ENCODE measurements around the gene ZFP14. TPM values are rescaled to one million over a fixed set of nuclear protein-coding genes. Genes with fewer than 3 reads are reported as not detected.
"Not testable (repeated sequence)": the region's sequence is repeated elsewhere in the genome, so short reads cannot be mapped to it uniquely, and the experiment has no call there.

ZFP14 gene
- total and polyA plus RNA-seq, 4 donors, result 0.43 to 5.1 (median 3.4) TPM

DNA sequence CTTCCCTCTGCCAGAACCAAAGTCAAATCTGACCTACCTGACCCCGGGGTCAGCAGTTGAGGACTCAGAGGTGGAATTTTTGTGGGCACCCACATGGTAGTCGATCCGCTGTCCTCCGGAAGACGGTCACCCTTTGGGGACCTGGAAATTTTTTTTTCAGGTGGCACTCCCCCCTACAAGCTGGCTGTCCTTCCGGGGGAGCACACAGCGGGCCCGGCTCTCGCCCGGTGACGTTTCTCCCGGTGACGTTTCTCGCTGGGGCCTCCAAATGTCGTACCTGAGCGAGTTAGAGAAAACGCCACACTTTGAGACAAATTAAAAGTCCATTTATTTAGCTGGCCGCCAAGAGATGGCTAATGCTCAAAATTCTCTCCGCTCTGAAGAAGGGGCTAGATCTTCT is 48.8 kb downstream of the ZFP14 start:
- 78% methylated on average over 19 of the region's 19 CpGs for whole genome bisulfite sequencing
- H3K27ac ChIP-seq (ENCODE audit: low read depth in 1 of 2, low read length in 2 of 2), result no peak overlapping the region
- no peaks in the 10 kb centered on the region for H3K4me1 ChIP-seq (ENCODE audit: control insufficient read depth in 4 of 4, insufficient read depth in 4 of 4, low read length in 3 of 4)
- TF ChIP-seq, protein P1, sequence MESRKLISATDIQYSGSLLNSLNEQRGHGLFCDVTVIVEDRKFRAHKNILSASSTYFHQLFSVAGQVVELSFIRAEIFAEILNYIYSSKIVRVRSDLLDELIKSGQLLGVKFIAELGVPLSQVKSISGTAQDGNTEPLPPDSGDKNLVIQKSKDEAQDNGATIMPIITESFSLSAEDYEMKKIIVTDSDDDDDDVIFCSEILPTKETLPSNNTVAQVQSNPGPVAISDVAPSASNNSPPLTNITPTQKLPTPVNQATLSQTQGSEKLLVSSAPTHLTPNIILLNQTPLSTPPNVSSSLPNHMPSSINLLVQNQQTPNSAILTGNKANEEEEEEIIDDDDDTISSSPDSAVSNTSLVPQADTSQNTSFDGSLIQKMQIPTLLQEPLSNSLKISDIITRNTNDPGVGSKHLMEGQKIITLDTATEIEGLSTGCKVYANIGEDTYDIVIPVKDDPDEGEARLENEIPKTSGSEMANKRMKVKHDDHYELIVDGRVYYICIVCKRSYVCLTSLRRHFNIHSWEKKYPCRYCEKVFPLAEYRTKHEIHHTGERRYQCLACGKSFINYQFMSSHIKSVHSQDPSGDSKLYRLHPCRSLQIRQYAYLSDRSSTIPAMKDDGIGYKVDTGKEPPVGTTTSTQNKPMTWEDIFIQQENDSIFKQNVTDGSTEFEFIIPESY (IDR thresholded peaks at IDR 0.05), result no peak
- TF ChIP-seq JUND (IDR thresholded peaks at IDR 0.05) (no peak), NR2F2 (IDR thresholded peaks at IDR 0.05) (no peak), GABPA (IDR thresholded peaks at IDR 0.05 in 1 of 2, conservative IDR thresholded peaks at IDR 0.05 in 1 of 2) (no peak), HNF4G (IDR thresholded peaks at IDR 0.05) (no peak)
- TF ChIP-seq, protein P2, sequence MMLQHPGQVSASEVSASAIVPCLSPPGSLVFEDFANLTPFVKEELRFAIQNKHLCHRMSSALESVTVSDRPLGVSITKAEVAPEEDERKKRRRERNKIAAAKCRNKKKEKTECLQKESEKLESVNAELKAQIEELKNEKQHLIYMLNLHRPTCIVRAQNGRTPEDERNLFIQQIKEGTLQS (IDR thresholded peaks at IDR 0.05), result no peak
- peaks cover 0 to 3% (median under 1%) of the 10 kb centered on the region in 4 donors for H3K36me3 ChIP-seq (ENCODE audit: control insufficient read depth in 4 of 4, insufficient read depth in 3 of 4, low read depth in 1 of 4, low read length in 3 of 4)
- peaks cover 11 to 58% (median 38%) of the 10 kb centered on the region in 4 donors for H3K9me3 ChIP-seq (ENCODE audit: control insufficient read depth in 4 of 4, low read length in 3 of 4)
- no peak overlapping the region for H3K4me3 ChIP-seq (ENCODE audit: low read depth in 1 of 3, low read length in 3 of 3)
- no peak overlapping the region for H3K9ac ChIP-seq (ENCODE audit: low read depth in 1 of 2, low read length in 2 of 2)
- DNase-seq (ENCODE audit: low spot score), result no peak
- H3K27me3 ChIP-seq (ENCODE audit: control insufficient read depth in 4 of 4, insufficient read depth in 4 of 4, low read length in 3 of 4), result no peaks in the 10 kb centered on the region

- peaks cover 11 to 52% (median 35%) of the 10 kb centered on the region in 4 donors for H3K9me3 ChIP-seq (ENCODE audit: control insufficient read depth in 4 of 4, low read length in 3 of 4)
- not testable (repeated sequence) for H3K9ac ChIP-seq (ENCODE audit: low read depth in 1 of 2, low read length in 2 of 2); H3K4me3 ChIP-seq (ENCODE audit: low read depth in 1 of 3, low read length in 3 of 3); H3K27ac ChIP-seq (ENCODE audit: low read depth in 1 of 2, low read length in 2 of 2); H3K27me3 ChIP-seq (ENCODE audit: control insufficient read depth in 4 of 4, insufficient read depth in 4 of 4, low read length in 3 of 4); H3K36me3 ChIP-seq (ENCODE audit: control insufficient read depth in 4 of 4, insufficient read depth in 3 of 4, low read depth in 1 of 4, low read length in 3 of 4); H3K4me1 ChIP-seq (ENCODE audit: control insufficient read depth in 4 of 4, insufficient read depth in 4 of 4, low read length in 3 of 4); DNase-seq (ENCODE audit: low spot score)
- 93% methylated on average over 16 of the region's 16 CpGs for WGBS
Measured at GRCh38 chr19:36329534-36329933, 49.5 kb downstream of the ZFP14 start.

GRCh38 chr19:36326649-36327048 is 52.4 kb downstream of the ZFP14 start:
- not testable (repeated sequence) for H3K9ac ChIP-seq (ENCODE audit: low read depth in 1 of 2, low read length in 2 of 2); DNase-seq (ENCODE audit: low spot score); H3K27ac ChIP-seq (ENCODE audit: low read depth in 1 of 2, low read length in 2 of 2); H3K27me3 ChIP-seq (ENCODE audit: control insufficient read depth in 4 of 4, insufficient read depth in 4 of 4, low read length in 3 of 4); H3K36me3 ChIP-seq (ENCODE audit: control insufficient read depth in 4 of 4, insufficient read depth in 3 of 4, low read depth in 1 of 4, low read length in 3 of 4); H3K4me1 ChIP-seq (ENCODE audit: control insufficient read depth in 4 of 4, insufficient read depth in 4 of 4, low read length in 3 of 4)
- Histone ChIP-seq H3K4me3 (ENCODE audit: low read depth in 1 of 3, low read length in 3 of 3) (peak overlapping the region in 2 of 3 donors; percentile 12 to 37), H3K9me3 (ENCODE audit: control insufficient read depth in 4 of 4, low read length in 3 of 4) (peaks cover 6 to 48% (median 26%) of the 10 kb centered on the region in 4 donors)
- 88% methylated on average over 10 of the region's 10 CpGs for WGBS

DNA sequence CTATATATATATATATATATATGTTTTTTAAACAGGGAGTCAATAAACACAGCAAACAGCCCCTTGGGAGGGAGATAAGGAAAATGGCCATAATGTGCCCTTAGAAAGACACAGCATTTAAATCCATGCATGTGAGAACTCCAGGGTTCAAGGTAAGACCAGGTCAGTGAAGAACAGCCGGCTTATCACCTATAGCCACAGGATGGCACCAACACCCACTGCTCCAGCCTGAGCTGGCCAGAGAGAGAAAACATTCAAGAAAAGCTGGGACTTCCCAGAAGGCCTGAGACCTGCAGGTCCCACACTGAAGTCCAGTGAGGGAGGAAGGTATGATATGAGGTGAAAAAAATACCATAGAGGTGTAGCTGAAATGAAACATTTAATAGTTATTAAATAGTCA is 63.8 kb downstream of the ZFP14 start:
- no CpG with 5 or more reads among the region's 1 CpG for WGBS
- TF ChIP-seq RAD21 (IDR thresholded peaks at IDR 0.05), result peak in 1 of 2 donors; percentile 34
- H3K27ac ChIP-seq (ENCODE audit: low read depth in 1 of 2, low read length in 2 of 2); H3K4me3 ChIP-seq (ENCODE audit: low read depth in 1 of 3, low read length in 3 of 3); H3K36me3 ChIP-seq (ENCODE audit: control insufficient read depth in 4 of 4, insufficient read depth in 3 of 4, low read depth in 1 of 4, low read length in 3 of 4); H3K4me1 ChIP-seq (ENCODE audit: control insufficient read depth in 4 of 4, insufficient read depth in 4 of 4, low read length in 3 of 4); H3K27me3 ChIP-seq (ENCODE audit: control insufficient read depth in 4 of 4, insufficient read depth in 4 of 4, low read length in 3 of 4); DNase-seq (ENCODE audit: low spot score); H3K9me3 ChIP-seq (ENCODE audit: control insufficient read depth in 4 of 4, low read length in 3 of 4); H3K9ac ChIP-seq (ENCODE audit: low read depth in 1 of 2, low read length in 2 of 2): not testable (repeated sequence)

DNA sequence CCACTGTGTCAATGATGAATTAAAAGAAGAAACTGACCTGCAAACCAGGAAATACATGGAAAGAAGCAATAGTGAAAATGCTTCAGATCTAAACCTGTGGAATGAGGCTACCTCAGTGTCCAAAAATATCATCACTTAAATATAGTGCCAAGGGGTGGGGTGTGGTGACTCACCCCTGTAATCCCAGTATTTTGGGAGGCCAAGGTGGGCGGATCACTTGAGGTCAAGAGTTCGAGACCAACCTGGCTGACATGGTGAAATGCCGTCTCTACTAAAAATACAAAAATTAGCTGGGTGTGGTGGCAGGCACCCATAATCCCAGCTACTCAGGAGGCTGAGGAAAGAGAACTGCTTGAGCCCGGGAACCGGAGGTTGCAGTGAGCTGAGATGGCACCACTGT is 64.9 kb downstream of the ZFP14 start:
- H3K9ac ChIP-seq (ENCODE audit: low read depth in 1 of 2, low read length in 2 of 2); H3K27ac ChIP-seq (ENCODE audit: low read depth in 1 of 2, low read length in 2 of 2); H3K9me3 ChIP-seq (ENCODE audit: control insufficient read depth in 4 of 4, low read length in 3 of 4); DNase-seq (ENCODE audit: low spot score); H3K4me3 ChIP-seq (ENCODE audit: low read depth in 1 of 3, low read length in 3 of 3); H3K4me1 ChIP-seq (ENCODE audit: control insufficient read depth in 4 of 4, insufficient read depth in 4 of 4, low read length in 3 of 4); H3K27me3 ChIP-seq (ENCODE audit: control insufficient read depth in 4 of 4, insufficient read depth in 4 of 4, low read length in 3 of 4); H3K36me3 ChIP-seq (ENCODE audit: control insufficient read depth in 4 of 4, insufficient read depth in 3 of 4, low read depth in 1 of 4, low read length in 3 of 4): not testable (repeated sequence)
- 97% methylated on average over 5 of the region's 5 CpGs for WGBS

- not testable (repeated sequence) for H3K4me3 ChIP-seq (ENCODE audit: low read depth in 1 of 3, low read length in 3 of 3); H3K27me3 ChIP-seq (ENCODE audit: control insufficient read depth in 4 of 4, insufficient read depth in 4 of 4, low read length in 3 of 4); DNase-seq (ENCODE audit: low spot score); H3K4me1 ChIP-seq (ENCODE audit: control insufficient read depth in 4 of 4, insufficient read depth in 4 of 4, low read length in 3 of 4); H3K27ac ChIP-seq (ENCODE audit: low read depth in 1 of 2, low read length in 2 of 2); H3K9ac ChIP-seq (ENCODE audit: low read depth in 1 of 2, low read length in 2 of 2); H3K9me3 ChIP-seq (ENCODE audit: control insufficient read depth in 4 of 4, low read length in 3 of 4); H3K36me3 ChIP-seq (ENCODE audit: control insufficient read depth in 4 of 4, insufficient read depth in 3 of 4, low read depth in 1 of 4, low read length in 3 of 4)
- WGBS, result 94% methylated on average over 14 of the region's 26 CpGs
Measured at GRCh38 chr19:36311098-36311760, 67.8 kb downstream of the ZFP14 start.

GRCh38 chr19:36310416-36310990 is 68.5 kb downstream of the ZFP14 start:
- H3K4me1 ChIP-seq (ENCODE audit: control insufficient read depth in 4 of 4, insufficient read depth in 4 of 4, low read length in 3 of 4); H3K27me3 ChIP-seq (ENCODE audit: control insufficient read depth in 4 of 4, insufficient read depth in 4 of 4, low read length in 3 of 4); H3K9ac ChIP-seq (ENCODE audit: low read depth in 1 of 2, low read length in 2 of 2); H3K9me3 ChIP-seq (ENCODE audit: control insufficient read depth in 4 of 4, low read length in 3 of 4); H3K36me3 ChIP-seq (ENCODE audit: control insufficient read depth in 4 of 4, insufficient read depth in 3 of 4, low read depth in 1 of 4, low read length in 3 of 4); DNase-seq (ENCODE audit: low spot score); H3K4me3 ChIP-seq (ENCODE audit: low read depth in 1 of 3, low read length in 3 of 3); H3K27ac ChIP-seq (ENCODE audit: low read depth in 1 of 2, low read length in 2 of 2): not testable (repeated sequence)
- WGBS, result 92% methylated on average over 4 of the region's 5 CpGs
